ENCODE data around the gene NDUFS3.
A peak's percentile ranks its signal among the peaks of the same experiment; 100 is the strongest.
"Not testable (repeated sequence)": the region's sequence is repeated elsewhere in the genome, so short reads cannot be mapped to it uniquely, and the experiment has no call there.

The NDUFS3 gene

DNA sequence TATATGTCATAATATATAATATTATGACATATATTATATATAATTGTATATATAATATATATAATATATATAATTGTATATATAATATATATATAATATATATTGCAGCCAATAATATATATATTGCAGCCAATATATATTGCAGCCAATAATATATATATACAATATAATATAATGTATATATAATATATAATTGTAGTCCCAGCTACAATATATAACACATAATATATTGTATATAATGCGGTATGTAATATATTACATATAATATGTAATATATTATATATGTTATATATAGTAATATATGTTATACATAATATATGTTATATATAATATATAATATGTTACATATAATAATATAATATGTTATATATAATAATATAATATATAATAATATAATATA lies 20.2 kb upstream of the NDUFS3 start:
- Histone ChIP-seq H3K4me1 (no peaks in the 10 kb centered on the region), H3K27me3 (no peaks in the 10 kb centered on the region), H3K4me3 (ENCODE audit: low read depth, low read length) (no peak overlapping the region), H3K9me3 (no peaks in the 10 kb centered on the region), H3K36me3 (no peaks in the 10 kb centered on the region)
- DNase-seq, result no peak
- TF ChIP-seq, protein P1, sequence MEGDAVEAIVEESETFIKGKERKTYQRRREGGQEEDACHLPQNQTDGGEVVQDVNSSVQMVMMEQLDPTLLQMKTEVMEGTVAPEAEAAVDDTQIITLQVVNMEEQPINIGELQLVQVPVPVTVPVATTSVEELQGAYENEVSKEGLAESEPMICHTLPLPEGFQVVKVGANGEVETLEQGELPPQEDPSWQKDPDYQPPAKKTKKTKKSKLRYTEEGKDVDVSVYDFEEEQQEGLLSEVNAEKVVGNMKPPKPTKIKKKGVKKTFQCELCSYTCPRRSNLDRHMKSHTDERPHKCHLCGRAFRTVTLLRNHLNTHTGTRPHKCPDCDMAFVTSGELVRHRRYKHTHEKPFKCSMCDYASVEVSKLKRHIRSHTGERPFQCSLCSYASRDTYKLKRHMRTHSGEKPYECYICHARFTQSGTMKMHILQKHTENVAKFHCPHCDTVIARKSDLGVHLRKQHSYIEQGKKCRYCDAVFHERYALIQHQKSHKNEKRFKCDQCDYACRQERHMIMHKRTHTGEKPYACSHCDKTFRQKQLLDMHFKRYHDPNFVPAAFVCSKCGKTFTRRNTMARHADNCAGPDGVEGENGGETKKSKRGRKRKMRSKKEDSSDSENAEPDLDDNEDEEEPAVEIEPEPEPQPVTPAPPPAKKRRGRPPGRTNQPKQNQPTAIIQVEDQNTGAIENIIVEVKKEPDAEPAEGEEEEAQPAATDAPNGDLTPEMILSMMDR (IDR thresholded peaks at IDR 0.05; ENCODE audit: low read depth, low read length), result no peak

DNA sequence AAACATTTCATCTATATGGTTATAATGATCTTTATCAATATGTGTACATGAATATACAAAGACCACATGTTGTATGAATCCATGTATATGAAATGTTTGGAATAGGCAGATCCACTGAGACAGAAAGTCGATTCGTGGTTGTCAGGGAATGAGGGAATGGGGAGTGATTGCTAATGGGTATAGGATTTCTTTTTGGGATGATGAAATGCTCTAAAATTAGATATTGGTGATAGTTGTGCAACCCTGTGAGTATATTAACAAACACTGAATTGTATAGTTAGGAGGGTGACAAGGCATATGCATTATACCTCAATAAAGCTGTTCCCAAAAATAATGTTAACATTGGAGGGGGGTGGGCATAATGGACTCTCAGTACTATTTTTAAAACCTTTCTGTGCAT lies 18.4 kb upstream of the NDUFS3 start:
- TF ChIP-seq, protein P1 (IDR thresholded peaks at IDR 0.05; ENCODE audit: low read depth, low read length), result no peak
- Histone ChIP-seq H3K36me3 (no peaks in the 10 kb centered on the region), H3K9me3 (no peaks in the 10 kb centered on the region), H3K27me3 (no peaks in the 10 kb centered on the region), H3K4me1 (no peaks in the 10 kb centered on the region), H3K4me3 (ENCODE audit: low read depth, low read length) (no peak overlapping the region)
- no peak for DNase-seq

DNA sequence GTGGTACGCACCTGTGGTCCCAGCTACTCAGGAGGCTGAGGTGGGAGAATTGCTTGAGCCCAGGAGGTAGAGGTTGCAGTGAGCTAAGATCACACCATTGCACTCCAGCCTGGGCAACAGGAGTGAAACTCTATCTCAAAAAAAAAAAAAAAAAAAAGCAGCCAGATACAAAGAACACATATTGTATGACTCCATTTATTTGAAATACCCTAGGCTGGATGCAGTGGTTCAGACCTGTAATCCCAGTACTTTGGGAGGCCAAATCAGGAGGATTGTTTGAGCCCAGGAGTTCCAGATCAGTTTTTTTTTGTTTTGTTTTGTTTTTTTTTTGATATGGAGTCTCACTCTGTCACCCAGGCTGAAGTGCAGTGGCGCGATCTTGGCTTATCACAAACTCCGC lies 16.5 kb upstream of the NDUFS3 start:
- not testable (repeated sequence) for H3K4me3 ChIP-seq (ENCODE audit: low read depth, low read length); H3K27me3 ChIP-seq; H3K36me3 ChIP-seq; H3K4me1 ChIP-seq; H3K9me3 ChIP-seq; DNase-seq

DNA sequence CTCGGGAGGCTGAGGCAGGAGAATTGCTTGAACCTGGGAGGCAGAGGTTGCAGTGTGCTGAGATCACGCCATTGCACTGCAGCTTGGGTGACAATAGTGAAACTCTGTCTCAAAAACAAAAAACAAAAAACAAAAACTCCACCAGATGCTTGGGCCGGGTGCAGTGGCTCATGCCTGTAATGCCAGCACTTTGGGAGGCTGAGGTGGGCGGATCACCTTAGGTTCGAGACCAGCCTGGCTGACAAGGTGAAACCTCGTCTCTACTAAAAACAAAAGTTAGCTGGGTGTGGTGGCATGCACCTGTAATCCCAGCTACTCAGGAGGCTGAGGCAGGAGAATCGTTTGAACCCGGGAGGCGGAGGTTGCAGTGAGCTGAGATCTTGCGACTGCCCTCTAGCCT lies 14.5 kb upstream of the NDUFS3 start:
- not testable (repeated sequence) for H3K4me3 ChIP-seq (ENCODE audit: low read depth, low read length); DNase-seq

DNA sequence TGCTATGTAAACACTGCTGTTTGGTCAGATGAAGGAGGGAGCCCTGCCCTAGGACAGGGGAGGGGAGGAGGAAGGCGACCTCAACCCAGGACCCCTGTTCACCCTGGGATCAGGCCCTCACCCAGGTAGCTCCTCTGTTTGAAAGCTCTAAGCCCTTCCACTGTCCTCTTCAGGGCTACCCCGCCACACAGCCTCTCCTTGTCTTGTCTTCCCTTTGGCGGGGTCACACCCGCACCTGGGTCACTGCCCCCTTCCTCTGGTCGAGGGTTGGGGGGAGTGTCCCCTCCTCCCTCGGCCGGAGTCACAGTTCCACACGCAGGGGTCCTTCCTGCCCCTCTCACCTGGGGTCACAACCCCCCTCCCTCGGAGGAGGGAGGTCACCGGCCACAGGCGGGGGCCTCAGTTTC lies 13.9 kb upstream of the NDUFS3 start:
- no peak for DNase-seq
- Histone ChIP-seq H3K4me3 (ENCODE audit: low read depth, low read length) (peak overlapping the region; percentile 73), H3K27me3 (no peaks in the 10 kb centered on the region), H3K9me3 (no peaks in the 10 kb centered on the region), H3K36me3 (no peaks in the 10 kb centered on the region), H3K4me1 (no peaks in the 10 kb centered on the region)
- TF ChIP-seq, protein P1 (IDR thresholded peaks at IDR 0.05; ENCODE audit: low read depth, low read length), result no peak

More for the DNA sequence above, 14.5 kb upstream of the NDUFS3 start:
- H3K27me3 ChIP-seq, H3K36me3 ChIP-seq, H3K9me3 ChIP-seq, H3K4me1 ChIP-seq: not testable (repeated sequence)

DNA sequence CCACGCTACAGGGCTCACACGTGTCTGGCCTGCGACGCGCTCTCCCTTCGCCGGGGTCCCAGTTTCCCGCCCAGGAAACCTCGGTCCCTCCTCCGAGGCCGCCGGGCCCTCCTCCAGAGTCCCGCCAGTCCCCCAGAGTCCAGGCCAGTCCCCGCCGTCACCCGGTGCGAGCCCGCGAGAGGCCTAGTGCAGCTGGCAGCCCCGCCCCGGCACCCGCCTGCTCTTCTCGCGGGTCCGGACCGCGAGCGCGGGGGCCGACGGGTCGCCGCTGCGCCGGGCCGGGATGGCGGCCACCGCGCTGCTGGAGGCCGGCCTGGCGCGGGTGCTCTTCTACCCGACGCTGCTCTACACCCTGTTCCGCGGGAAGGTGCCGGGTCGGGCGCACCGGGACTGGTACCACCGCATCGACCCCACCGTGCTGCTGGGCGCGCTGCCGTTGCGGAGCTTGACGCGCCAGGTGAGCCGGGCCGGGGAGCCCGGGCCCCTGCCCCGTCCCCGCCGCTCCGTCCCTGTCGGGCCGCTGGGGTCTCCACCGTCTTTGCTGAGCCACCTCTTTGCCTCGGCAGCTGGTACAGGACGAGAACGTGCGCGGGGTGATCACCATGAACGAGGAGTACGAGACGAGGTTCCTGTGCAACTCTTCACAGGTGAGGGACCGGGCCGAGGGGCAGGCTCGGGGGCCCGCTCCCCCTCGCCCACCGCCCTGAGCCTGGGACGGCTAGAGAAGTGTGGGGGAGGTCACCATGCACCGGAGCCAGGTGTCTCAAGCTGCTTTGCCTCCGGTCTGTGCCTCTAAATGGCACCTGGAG lies 13.3 kb upstream of the NDUFS3 start, which contains the start of gene PTPMT1:
Gene PTPMT1 (plus strand): TSS at position 260 of the 809 bp plus-strand sequence. CDS start 24 bp downstream, at position 284.
- DNase-seq, result peak; percentile 71
- peak within 1 kb of the TSS; percentile 73 for H3K4me3 ChIP-seq (ENCODE audit: low read depth, low read length)
- H3K27me3 ChIP-seq, result no peaks in the 10 kb centered on the region
- TF ChIP-seq, protein P1 (IDR thresholded peaks at IDR 0.05; ENCODE audit: low read depth, low read length), result no peak
- no peaks in the 10 kb centered on the region for H3K9me3 ChIP-seq
- no peaks in the 10 kb centered on the region for H3K36me3 ChIP-seq
- no peaks in the 10 kb centered on the region for H3K4me1 ChIP-seq

DNA sequence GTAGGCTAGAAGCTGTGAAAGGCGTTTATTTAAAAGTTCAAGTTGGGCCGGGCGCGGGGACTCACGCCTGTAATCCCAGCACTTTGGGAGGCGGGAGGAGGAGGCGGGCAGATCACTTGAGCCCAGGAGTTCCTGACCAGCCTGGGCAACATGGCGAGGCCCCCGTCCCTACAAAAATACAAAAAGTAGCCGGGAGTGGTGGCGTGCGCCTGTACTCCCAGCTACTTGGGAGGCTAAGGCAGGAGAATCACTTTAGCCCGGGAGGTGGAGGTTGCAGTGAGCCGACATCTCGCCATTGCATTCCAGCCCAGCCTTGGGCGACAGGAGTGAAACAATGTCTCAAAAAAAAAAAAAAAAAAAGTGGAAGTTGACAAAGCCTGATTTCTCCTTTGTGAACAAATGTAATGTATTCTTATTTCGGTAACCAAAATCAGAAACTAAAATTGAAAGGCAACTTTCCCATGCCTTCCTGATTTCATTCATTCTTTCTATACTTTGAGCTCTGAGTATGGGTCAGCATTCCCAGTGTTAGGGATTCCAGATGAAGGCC lies 12.7 kb upstream of the NDUFS3 start:
- H3K4me1 ChIP-seq, result no peaks in the 10 kb centered on the region
- H3K36me3 ChIP-seq, result no peaks in the 10 kb centered on the region
- no peaks in the 10 kb centered on the region for H3K9me3 ChIP-seq
- TF ChIP-seq, protein P1 (IDR thresholded peaks at IDR 0.05; ENCODE audit: low read depth, low read length), result no peak
- H3K27me3 ChIP-seq, result no peaks in the 10 kb centered on the region
- H3K4me3 ChIP-seq (ENCODE audit: low read depth, low read length), result peak overlapping the region; percentile 73
- no peak for DNase-seq

Data from BE2C (cell line).